NK-92 (cell line): ENCODE results near the gene LYST.
"Not testable (repeated sequence)": the region's sequence is repeated elsewhere in the genome, so short reads cannot be mapped to it uniquely, and the experiment has no call there.

Experiments
- DNase-seq: peaks from one replicate; lab custom pipeline; 2025; ENCODE audit not compliant: unreplicated experiment; lab: John Stamatoyannopoulos, UW

The LYST gene, protein sequence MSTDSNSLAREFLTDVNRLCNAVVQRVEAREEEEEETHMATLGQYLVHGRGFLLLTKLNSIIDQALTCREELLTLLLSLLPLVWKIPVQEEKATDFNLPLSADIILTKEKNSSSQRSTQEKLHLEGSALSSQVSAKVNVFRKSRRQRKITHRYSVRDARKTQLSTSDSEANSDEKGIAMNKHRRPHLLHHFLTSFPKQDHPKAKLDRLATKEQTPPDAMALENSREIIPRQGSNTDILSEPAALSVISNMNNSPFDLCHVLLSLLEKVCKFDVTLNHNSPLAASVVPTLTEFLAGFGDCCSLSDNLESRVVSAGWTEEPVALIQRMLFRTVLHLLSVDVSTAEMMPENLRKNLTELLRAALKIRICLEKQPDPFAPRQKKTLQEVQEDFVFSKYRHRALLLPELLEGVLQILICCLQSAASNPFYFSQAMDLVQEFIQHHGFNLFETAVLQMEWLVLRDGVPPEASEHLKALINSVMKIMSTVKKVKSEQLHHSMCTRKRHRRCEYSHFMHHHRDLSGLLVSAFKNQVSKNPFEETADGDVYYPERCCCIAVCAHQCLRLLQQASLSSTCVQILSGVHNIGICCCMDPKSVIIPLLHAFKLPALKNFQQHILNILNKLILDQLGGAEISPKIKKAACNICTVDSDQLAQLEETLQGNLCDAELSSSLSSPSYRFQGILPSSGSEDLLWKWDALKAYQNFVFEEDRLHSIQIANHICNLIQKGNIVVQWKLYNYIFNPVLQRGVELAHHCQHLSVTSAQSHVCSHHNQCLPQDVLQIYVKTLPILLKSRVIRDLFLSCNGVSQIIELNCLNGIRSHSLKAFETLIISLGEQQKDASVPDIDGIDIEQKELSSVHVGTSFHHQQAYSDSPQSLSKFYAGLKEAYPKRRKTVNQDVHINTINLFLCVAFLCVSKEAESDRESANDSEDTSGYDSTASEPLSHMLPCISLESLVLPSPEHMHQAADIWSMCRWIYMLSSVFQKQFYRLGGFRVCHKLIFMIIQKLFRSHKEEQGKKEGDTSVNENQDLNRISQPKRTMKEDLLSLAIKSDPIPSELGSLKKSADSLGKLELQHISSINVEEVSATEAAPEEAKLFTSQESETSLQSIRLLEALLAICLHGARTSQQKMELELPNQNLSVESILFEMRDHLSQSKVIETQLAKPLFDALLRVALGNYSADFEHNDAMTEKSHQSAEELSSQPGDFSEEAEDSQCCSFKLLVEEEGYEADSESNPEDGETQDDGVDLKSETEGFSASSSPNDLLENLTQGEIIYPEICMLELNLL (N-terminal part only)

DNA sequence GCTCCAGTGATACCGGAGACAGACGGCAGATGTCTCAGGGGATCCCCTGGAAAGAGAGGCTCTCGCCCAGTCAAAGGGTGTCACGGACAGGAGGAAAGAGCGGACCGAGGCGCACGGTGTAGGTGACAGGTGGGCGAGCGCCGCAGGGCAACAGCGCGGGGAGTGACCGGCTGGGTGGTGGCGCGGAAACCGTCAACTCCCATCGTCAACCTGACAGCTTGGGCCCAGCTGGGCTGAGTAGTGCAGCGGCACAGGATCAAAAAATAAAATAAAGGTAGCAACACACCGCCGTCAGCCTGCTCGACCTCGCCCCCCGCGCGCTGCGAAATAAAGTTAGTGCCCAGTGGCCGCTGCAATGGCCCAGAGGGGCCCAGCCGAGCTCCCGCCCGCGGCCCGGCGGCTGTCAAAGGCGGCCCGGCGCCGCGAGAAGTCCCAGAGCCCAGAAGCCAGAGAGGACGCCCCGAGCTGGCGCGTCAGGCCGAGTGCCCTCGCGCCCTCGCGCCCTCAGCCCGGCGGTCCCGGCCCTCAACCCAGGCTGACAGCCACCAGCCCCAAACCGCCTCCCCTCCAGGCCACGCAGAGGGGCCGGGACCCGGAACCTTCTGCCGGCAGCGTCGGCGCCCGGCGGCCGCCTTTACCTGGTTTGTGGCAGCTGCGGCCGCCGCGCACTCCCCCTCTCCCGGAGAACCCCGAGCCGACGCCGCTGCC, at the start of gene LYST:
LYST (minus strand) TSS at position 702 of the 708 bp plus-strand sequence. CDS start 36,489 bp downstream, outside the sequence.
- no peak for DNase-seq

DNA sequence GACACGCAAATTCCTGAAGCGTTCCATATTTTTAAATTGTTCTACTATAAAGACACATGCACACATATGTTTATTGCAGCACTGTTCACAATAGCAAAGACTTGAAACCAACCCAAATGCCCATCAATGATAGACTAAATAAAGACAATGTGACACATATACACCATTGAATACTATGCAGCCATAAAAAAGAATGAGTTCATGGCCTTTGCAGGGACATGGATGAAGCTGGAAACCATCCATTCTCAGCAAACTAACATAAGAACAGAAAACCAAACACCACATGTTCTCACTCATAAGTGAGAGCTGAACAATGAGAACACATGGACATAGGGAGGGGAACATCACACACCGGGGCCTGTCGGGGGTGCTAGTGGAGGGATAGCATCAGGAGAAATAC, 48.8 kb upstream of the LYST start:
- not testable (repeated sequence) for DNase-seq

DNA sequence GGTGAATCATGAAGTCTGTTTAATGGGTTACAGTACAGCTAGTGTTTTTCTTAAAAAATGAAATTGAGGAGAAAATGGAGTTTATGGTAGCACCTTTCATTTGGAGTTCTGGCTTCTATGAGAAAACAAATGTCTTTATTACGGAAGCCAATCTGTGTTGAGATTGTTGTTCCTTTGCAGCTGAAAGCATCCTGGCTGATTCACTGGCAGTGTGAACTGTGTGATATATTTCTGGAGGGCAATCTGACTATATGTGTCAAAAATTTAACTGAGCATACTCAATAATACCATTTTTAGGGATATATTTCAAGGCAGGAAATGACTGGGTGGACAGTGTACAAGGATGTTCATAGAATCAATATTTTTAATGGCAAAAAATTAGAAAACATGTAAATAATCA, 46.6 kb upstream of the LYST start:
- no peak for DNase-seq

DNA sequence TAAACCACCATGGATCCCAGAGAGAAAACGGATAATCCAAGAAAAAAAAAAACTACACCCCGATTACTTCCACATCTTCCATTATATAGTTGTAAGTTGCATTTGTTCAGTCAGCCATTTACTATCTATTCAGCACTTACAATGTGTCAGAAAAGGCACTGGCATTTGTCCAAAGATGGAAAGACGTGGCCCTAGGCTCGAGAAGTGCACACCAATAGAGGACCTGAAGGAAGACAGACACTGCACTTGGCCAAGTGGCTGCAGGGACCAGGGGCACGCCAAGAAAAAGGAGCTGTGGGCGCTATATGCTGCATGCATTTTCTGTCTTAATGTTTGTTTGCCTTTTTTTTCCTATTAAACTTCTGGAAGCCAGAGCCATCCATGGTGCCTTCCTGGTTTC, 45.2 kb upstream of the LYST start:
- DNase-seq, result no peak

DNA sequence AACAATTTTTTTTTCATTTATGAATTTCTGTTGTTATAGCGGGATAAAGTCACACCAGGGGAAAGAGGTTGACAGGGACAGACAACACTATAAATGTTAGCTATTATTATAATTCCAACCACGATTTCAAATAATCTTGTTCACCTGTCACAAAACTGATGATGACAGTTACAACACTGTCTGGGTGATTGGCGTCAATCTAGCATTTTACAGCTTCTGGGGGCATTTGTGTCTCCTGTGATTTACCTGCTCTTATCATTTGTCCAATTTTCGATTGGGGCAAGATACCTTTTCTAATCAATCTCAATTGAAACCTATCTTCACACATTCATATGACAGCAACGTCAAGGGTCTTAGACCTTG, 44.6 kb upstream of the LYST start:
- DNase-seq, result no peak

DNA sequence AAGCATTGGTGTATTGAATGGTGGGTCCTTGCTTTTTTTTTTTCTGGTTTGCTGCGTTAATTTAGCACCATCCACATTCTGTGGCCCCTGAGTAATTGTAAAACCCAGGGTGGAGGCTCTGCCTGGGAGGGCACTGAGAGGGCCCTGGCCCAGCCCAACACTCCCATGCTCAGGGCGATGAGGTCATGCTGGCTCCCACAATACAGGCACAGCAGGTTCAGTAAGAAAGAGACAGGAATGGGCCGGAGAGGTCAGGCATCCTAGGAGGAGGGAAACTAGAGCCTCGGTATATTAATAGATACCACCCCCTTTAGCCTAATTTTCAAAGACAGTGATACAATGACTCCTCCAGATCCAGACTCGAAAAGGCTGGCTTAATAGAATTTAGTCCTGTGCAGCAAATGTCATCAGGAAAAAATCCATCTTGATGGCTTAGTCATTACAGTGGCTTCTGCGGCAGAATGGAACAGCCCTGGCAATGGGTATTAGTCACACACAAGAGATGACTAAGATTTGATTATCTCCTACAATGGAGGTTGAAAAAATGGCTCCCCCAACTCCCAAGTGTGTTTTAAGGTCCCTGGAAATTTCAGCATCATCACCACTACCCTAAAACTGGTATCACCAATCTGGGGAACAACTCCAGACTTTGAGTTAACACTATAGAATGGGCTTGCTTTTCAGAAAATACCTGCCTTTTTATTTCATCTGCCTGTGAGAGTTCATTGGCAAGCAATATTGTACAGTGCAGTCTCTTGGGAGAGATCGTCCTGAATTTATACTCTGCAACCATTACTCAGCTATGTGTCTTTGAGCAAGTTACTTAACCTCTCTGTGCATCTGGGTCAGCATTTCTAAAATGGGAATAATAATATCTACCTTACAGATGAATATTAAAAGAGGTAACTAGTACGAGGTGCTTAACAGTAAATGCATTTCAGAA, 43.9 kb upstream of the LYST start:
- no peak for DNase-seq

DNA sequence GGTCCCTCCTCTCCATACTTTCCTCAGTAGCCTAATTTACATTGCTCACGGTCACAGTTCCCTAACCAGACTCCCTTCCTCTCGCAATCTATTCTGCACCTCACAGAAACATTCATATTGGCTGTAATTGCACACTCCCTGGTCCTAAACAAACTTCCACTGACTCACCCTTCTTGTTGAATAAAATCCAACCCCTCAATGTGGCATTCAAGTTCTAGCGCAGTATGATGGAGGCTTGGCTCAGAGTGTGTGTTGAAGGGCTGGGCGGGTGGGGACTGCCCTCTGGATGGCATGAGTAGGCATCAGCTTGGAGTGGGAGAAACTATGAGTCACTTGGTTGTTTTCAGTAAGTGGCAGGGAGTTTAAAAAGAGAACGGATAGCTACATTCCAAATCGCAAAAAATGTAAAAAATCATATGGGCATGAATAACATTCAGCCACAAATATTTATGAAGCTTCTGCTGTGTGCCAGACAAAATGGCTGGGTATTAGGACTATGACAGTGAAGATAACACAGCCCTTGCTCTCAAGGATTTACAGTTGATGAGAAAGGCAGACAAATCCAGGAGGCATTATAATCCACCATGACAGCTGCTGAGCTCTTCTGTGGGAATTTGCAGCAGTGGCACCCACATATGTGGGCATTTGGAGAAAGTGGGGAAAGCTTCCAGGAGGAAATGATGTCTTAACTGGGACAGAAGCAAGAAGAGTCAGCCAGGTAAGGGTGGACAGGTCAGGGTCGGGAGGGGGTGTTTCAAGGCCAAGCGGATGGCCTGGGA, 42.2 kb upstream of the LYST start:
- DNase-seq, result no peak

DNA sequence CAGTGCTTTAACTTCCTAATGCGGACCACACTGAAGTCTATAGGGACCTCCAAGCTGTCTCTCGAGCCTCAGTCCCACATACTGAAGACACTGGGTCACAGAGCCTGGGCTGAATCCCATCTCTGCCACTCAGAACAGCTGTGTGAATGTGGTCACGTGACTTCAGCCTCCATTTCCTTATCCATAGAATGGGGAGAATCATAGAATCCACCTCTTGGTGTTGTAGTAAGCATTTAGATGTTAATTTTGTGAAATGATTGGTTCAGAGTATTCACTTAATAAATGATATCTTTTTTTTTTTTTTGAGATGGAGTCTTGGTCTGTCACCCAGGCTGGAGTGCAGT, 41.2 kb upstream of the LYST start:
- no peak for DNase-seq

DNA sequence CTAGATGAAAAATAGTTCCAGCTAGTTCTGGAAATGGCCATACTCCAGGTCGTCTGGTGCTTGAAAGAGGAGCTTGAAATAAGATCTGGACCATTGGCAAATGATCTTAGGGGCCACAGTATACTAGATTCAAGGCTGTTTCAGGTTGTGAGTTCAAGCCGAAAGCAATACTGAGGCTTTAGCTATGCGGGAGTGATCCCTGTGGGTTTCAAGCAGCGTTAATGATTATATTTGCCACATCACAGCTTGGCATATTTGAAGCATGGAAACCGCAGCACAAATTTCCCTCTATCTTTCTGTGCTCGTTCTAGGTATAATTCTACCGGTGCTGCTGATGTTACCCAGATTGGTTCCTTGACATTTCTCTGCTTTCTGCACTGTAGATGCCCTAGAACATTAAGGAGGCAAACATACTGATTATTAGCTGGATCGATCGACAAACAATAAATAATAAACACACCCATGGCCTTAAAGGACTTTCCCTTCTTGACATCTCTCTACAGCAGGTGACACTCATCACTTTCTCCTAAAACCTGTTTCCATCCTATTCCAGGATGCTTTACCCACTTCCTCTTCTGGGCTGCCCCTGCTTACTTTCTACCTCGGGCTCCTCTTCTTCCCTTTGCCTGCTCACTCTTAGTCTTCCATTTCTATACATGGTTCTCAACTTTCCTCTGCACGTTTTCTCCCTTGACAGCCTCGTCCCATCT, 40.6 kb upstream of the LYST start:
- DNase-seq, result no peak

DNA sequence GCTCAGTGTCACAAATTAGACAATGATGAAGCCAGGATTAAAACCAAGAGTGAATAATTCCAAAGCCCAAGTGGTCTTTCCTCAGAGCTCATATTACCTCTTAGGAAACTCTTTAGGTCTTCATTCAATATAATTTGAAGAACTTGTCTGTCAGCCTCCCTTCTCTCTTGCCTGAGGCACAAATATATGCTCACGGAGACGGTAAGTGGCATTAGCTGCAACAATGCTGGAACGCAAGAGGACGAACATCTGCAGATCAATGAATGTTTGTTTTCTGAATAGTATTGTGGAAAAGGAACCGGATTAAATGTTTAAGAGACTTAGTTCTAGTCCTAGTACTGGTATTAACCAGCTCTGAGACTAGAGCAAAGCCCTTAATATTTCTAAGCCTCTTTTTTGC, 39.7 kb upstream of the LYST start:
- DNase-seq, result no peak

DNA sequence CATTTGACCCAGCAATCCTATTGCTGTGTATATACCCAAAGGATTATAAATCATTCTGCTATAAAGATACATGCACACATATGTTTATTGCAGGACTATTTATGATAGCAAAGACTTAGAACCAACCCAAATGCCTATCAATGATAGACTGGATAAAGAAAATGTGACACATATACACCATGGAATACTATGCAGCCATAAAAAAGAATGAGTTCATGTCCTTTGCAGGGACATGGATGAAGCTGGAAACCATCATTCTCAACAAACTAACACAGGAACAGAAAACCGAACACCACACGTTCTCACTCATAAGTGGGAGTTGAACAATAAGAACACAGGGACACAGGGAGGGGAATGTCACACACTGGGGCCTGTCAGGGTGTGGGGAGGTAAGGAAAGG, 37.1 kb upstream of the LYST start:
- not testable (repeated sequence) for DNase-seq

DNA sequence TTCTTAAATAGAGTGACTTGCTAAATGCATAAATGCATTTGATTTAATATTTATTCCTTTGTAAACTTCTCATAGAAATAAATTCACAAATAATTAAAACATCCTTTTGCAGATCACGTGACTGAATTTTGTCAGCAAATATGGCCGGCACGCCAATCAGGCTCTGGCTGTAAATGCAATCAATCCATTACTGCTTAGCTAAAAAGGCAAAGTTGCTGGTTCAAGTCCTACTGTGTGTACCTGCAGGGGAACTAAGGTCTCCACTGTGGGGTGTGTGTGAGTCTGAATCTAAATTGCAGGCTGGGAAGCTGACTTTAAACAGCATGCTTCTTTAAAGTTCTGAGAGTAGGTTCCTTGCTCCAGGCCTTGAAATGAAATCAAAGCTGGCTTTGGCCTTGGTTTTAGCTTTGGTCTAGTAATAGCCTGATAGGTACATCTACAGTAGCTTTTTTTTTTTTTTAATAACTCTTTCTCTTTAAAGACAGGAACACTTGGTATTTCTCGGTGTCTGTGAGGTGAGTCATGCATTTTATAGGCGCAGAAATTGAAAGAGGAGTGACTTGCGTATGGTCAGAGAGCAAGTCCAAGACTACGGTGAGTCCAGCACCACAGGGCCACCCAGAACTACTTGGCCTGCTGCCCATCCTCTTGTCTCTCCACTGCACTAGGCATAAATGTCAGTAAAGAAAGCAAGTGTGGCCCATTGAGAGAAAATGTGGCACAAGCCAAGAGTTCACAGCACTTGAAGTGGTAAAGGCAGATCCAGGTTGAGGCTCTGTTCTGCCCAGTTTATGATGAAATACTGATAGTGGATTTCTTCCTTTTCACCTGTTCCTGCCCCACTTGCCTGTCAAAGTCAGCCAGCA, 36.2 kb upstream of the LYST start:
- DNase-seq, result no peak

DNA sequence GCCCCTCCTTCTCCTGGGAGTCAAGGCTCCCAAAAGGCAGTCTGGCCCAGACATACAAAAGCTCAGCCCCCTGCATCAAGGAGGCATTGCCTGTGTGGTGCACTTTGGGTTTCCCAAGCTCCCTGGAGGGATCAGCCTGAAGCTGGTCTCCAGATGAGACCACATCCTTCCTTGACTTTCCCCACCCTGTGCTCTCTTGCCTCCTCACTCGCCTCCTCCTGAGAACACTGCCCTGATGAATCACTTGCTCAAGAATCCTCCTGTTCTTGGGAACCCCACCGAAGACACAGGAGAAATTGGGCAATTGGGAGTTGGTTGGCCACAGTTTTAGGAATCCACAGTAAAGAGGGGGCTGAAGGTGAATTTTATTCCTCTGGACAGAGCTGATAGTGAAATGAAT, 34.8 kb upstream of the LYST start:
- DNase-seq, result no peak

DNA sequence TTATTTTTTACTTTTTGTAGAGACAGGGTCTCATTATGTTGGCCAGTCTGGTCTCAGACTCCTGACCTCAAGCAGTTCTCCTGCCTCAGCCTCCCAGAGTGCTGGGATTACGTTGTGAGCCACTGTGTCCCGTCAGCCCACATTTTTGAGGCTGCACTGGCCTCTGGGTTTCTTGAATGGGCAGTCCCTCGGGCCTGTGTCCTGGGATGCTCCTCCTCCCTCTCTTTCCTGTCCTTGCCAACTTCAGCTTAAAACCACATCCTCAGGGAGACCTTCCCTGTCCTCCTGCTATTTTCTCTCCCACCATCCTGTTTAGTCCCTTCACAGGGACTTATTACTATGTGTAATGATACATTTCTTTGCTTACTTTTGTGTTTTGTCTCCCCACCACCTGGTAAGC, 31.4 kb upstream of the LYST start:
- no peak for DNase-seq

DNA sequence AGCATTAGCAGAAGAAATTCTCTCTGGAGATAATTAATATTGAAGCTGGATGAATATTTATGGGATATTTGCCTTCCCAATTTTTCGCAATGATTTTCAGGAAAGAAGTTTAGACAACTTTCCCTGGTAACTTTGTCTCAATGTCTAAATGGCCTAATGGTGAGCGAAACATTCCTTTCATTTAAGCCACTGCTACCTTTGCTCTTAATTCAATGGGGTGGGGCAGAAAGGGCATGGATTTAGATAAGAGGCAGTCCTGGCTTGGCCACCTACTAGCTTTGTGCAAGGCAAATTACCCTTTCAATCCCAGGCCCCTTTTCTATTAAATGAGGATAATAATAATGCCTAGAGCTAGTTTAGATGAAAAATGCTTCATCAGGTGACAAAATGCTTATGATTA, 27.1 kb upstream of the LYST start:
- DNase-seq, result no peak

DNA sequence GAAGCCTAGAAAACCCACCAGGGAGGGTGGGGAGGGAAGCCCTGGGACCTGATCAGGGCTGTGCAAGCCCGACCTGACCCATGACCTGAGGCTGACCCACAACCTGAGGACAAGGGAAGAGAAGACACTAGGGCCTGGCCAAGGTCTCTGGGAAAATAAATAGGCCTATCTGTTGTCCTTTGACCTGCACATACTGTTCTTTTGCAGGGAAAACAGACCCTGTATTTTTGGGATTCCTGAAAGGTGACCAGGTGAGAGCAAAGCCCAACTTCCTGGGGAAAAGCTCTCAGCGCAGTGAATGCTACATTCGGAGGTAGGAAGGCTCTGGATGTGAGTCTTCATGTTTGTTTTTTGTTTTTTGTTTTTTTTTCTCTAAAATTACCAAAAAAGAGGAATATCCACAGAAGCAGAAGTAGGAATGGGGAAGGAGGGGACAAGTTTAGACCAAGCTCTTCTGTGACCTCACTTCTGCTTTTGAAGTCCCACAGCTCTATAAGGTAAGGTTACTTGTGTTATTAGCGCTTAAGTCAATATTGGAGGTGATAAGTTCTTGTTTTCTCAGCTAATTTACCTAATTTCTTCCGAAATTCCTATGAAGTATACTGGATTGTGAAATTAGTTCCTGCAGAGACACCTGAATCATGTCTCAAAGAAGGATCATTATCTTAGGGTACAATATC, 26.2 kb upstream of the LYST start:
- no peak for DNase-seq

DNA sequence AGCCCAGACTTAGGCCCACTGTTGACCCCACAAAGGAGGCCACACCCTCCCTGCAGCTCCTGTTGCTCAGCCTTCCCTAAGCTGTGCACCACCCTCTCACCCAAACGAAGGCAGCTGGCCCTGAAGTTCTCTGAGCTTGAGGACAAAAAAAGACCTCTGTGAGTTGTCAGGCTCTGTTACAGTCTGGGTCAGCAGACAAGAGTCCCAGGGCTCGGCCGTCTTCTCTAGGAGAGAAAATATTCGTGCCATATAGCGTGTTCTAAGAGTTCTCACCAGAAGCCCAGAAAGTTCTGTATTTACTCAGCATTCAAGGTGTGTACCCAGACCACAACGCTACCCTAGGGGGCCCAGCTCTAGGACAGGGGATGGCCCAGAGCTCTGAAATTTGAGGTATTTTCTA, 25.5 kb upstream of the LYST start:
- no peak for DNase-seq
